Activated T-helper 17 cell treated with anti-CD3 and anti-CD28 coated beads, Interleukin-2, amount 50 U/mL, for 72 hours (primary cell): ENCODE measurements around the gene RETREG2. TPM values are rescaled to one million over a fixed set of nuclear protein-coding genes. Genes with fewer than 3 reads are reported as not detected.

Experiments used
- ATAC-seq: fragments of 150-1000 bp; cut with Tn5 transposase; replicated peaks from 2 replicates; pipeline ENCODE4 v1.10.0; 2021; ENCODE audit warnings: mild to moderate bottlenecking, moderate library complexity
- H3K27ac Mint-ChIP-seq: one replicate; pipeline ENCODE4 v1.8.0; 2022; ENCODE audit warnings: mixed read lengths
- H3K27me3 Mint-ChIP-seq: one replicate; pipeline ENCODE4 v1.8.0; 2022; ENCODE audit warnings: mixed read lengths
- H3K36me3 Mint-ChIP-seq: one replicate; pipeline ENCODE4 v1.8.0; 2022; ENCODE audit warnings: low read depth, mild to moderate bottlenecking, mixed read lengths
- H3K4me1 Mint-ChIP-seq: one replicate; pipeline ENCODE4 v1.8.0; 2022; ENCODE audit warnings: mixed read lengths
- H3K4me3 Mint-ChIP-seq: one replicate; pipeline ENCODE4 v1.8.0; 2022; ENCODE audit warnings: mild to moderate bottlenecking, mixed read lengths
- H3K9me3 Mint-ChIP-seq: one replicate; pipeline ENCODE4 v1.8.0; 2022; ENCODE audit warnings: mixed read lengths
- total RNA-seq, 2 donors: library from RNA; stranded (reverse); gene quantifications; one replicate each; pipeline ENCODE4 v1.2.3, GENCODE V29; 2022

RETREG2 gene
- total RNA-seq, 2 donors from 2014 or later: 104 to 148 TPM

GRCh38 chr2:219160186-219161017 is 17.7 kb upstream of the RETREG2 start, which contains the start of gene NHEJ1:
Gene NHEJ1, minus strand, starts transcription at chr2:219160815. Its CDS starts 2,453 bp downstream, at chr2:219158362.
- ATAC-seq: peak; percentile 89
- Mint-ChIP-seq H3K9me3 (no peaks in the 10 kb centered on the region), H3K27ac (peak within 1 kb of the TSS; percentile 93), H3K4me1 (peaks cover 15% of the 10 kb centered on the region), H3K4me3 (peak within 1 kb of the TSS; percentile 84), H3K27me3 (no peaks in the 10 kb centered on the region), H3K36me3 (peaks cover 24% of the 10 kb centered on the region)

- no peaks in the 10 kb centered on the region for H3K9me3 Mint-ChIP-seq
- peak overlapping the region; percentile 84 for H3K4me3 Mint-ChIP-seq
- H3K27ac Mint-ChIP-seq: peak overlapping the region; percentile 93
- peaks cover 15% of the 10 kb centered on the region for H3K4me1 Mint-ChIP-seq
- H3K27me3 Mint-ChIP-seq: no peaks in the 10 kb centered on the region
- H3K36me3 Mint-ChIP-seq: peaks cover 22% of the 10 kb centered on the region
- no peak for ATAC-seq
These were observed 17.0 kb upstream of the RETREG2 start for GRCh38 chr2:219161097-219161496.

DNA sequence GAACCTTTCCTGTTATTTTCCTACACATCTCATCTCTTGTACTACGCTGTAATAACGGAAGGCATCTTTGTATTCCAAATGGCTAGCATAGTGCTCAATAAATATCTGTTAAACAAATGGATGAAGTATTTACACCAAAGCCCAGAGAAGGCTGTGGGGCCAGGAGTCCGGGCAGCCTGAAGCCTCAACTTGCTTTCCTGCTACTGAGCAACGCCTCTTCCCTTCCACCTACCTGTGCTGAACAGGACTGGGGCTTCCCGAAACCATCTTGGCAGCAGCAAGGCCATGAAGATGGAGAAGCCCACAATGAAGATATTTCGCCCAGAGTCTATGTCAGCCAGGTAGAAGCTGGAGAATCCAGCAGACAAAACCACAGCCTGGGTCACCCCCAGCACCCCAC is 14.9 kb upstream of the RETREG2 start:
- no peaks in the 10 kb centered on the region for H3K9me3 Mint-ChIP-seq
- peak overlapping the region; percentile 5 for H3K27ac Mint-ChIP-seq
- no peaks in the 10 kb centered on the region for H3K27me3 Mint-ChIP-seq
- no peak for ATAC-seq
- peaks cover 15% of the 10 kb centered on the region for H3K4me1 Mint-ChIP-seq
- H3K36me3 Mint-ChIP-seq: peaks cover 2% of the 10 kb centered on the region
- no peak overlapping the region for H3K4me3 Mint-ChIP-seq

GRCh38 chr2:219165058-219165911 is 12.8 kb upstream of the RETREG2 start:
- Mint-ChIP-seq H3K27ac (peak overlapping the region; percentile 7), H3K9me3 (no peaks in the 10 kb centered on the region), H3K36me3 (no peaks in the 10 kb centered on the region), H3K4me3 (no peak overlapping the region), H3K27me3 (no peaks in the 10 kb centered on the region), H3K4me1 (peaks cover 10% of the 10 kb centered on the region)
- ATAC-seq: no peak

DNA sequence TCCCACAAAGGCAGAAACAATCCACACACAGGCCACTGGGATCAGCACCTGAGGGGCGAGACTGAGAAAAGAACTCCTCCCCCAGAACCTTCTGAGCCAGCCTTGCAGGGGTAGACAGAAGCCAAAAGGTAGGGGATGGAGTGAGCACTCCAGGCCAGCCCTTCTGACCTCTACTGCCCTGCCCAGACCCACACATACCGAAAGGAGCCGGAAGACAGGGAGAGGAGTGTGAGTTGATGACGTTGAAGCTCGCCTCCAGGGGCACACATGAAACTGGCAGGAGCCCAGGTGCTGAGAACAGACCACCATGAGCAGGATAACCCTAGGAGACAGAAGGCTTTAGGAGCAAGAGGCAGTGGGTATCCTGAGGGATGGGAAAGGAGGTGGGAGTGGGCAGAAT is 10.1 kb upstream of the RETREG2 start:
- Mint-ChIP-seq H3K9me3 (no peaks in the 10 kb centered on the region), H3K27me3 (no peaks in the 10 kb centered on the region), H3K4me1 (no peaks in the 10 kb centered on the region), H3K36me3 (peaks cover 22% of the 10 kb centered on the region), H3K4me3 (no peak overlapping the region), H3K27ac (peak overlapping the region; percentile 56)
- ATAC-seq: no peak

- no peak for ATAC-seq
- Mint-ChIP-seq H3K4me3 (no peak overlapping the region), H3K4me1 (no peaks in the 10 kb centered on the region), H3K27me3 (no peaks in the 10 kb centered on the region), H3K36me3 (peaks cover 27% of the 10 kb centered on the region), H3K9me3 (no peaks in the 10 kb centered on the region), H3K27ac (peak overlapping the region; percentile 56)
These were observed 9.5 kb upstream of the RETREG2 start for GRCh38 chr2:219168526-219168925.

- H3K27ac Mint-ChIP-seq: no peak overlapping the region
- no peak overlapping the region for H3K4me3 Mint-ChIP-seq
- no peaks in the 10 kb centered on the region for H3K27me3 Mint-ChIP-seq
- peaks cover 2% of the 10 kb centered on the region for H3K4me1 Mint-ChIP-seq
- no peaks in the 10 kb centered on the region for H3K9me3 Mint-ChIP-seq
- ATAC-seq: no peak
- peaks cover 31% of the 10 kb centered on the region for H3K36me3 Mint-ChIP-seq
These were observed 9.1 kb upstream of the RETREG2 start for GRCh38 chr2:219168932-219169331.

GRCh38 chr2:219169930-219170654 is 8.0 kb upstream of the RETREG2 start, which contains the start of gene SLC23A3:
Gene SLC23A3, minus strand, starts transcription at chr2:219170029. Its CDS starts 45 bp downstream, at chr2:219169984.
- peak; percentile 40 for ATAC-seq
- Mint-ChIP-seq H3K9me3 (no peaks in the 10 kb centered on the region), H3K4me1 (peaks cover 11% of the 10 kb centered on the region), H3K4me3 (no peak within 1 kb of the TSS), H3K36me3 (peaks cover 43% of the 10 kb centered on the region), H3K27ac (no peak within 1 kb of the TSS), H3K27me3 (no peaks in the 10 kb centered on the region)

- Mint-ChIP-seq H3K4me3 (no peak overlapping the region), H3K9me3 (no peaks in the 10 kb centered on the region), H3K27me3 (no peaks in the 10 kb centered on the region), H3K36me3 (peaks cover 54% of the 10 kb centered on the region), H3K27ac (peak overlapping the region; percentile 55), H3K4me1 (peaks cover 11% of the 10 kb centered on the region)
- peak; percentile 48 for ATAC-seq
These were observed 6.8 kb upstream of the RETREG2 start for GRCh38 chr2:219171231-219171651.

GRCh38 chr2:219172231-219173154 is 5.6 kb upstream of the RETREG2 start:
- no peak overlapping the region for H3K4me3 Mint-ChIP-seq
- H3K27ac Mint-ChIP-seq: peak overlapping the region; percentile 63
- H3K36me3 Mint-ChIP-seq: peaks cover 61% of the 10 kb centered on the region
- peaks cover 11% of the 10 kb centered on the region for H3K4me1 Mint-ChIP-seq
- H3K27me3 Mint-ChIP-seq: no peaks in the 10 kb centered on the region
- ATAC-seq: no peak
- H3K9me3 Mint-ChIP-seq: no peaks in the 10 kb centered on the region

GRCh38 chr2:219173176-219173575 is 4.9 kb upstream of the RETREG2 start:
- H3K27ac Mint-ChIP-seq: peak overlapping the region; percentile 63

GRCh38 chr2:219174146-219174545 is 3.9 kb upstream of the RETREG2 start:
- no peak for ATAC-seq
- Mint-ChIP-seq H3K27ac (peak overlapping the region; percentile 82), H3K4me1 (peaks cover 13% of the 10 kb centered on the region), H3K27me3 (no peaks in the 10 kb centered on the region), H3K9me3 (no peaks in the 10 kb centered on the region), H3K4me3 (peak overlapping the region; percentile 99), H3K36me3 (peaks cover 72% of the 10 kb centered on the region)

More at GRCh38 chr2:219173176-219173575, 4.9 kb upstream of the RETREG2 start:
- no peak overlapping the region for H3K4me3 Mint-ChIP-seq
- H3K36me3 Mint-ChIP-seq: peaks cover 65% of the 10 kb centered on the region
- H3K9me3 Mint-ChIP-seq: no peaks in the 10 kb centered on the region
- no peaks in the 10 kb centered on the region for H3K27me3 Mint-ChIP-seq
- peaks cover 11% of the 10 kb centered on the region for H3K4me1 Mint-ChIP-seq
- no peak for ATAC-seq

DNA sequence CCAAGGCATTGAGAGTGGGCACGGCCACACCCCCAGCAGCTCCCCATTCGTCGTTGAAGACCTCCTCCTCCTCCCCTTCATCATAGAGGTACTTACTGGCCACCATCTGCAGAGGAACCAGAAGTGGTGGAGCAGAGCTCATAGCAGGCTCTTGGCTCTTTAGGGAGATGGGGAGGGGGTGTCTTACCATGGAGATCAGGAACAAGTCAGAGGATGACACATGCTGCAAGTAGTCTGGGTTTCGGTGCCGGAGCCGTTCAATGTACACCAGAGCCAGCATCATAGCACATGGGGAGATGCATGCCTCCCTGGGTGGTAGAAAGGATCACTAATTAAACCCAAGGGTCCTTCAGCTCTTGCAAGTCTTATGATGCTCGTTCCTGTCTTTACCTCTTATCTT is 3.3 kb upstream of the RETREG2 start:
- Mint-ChIP-seq H3K9me3 (no peaks in the 10 kb centered on the region), H3K27ac (peak overlapping the region; percentile 82), H3K4me1 (peaks cover 16% of the 10 kb centered on the region), H3K4me3 (peak overlapping the region; percentile 99), H3K36me3 (peaks cover 79% of the 10 kb centered on the region), H3K27me3 (no peaks in the 10 kb centered on the region)
- no peak for ATAC-seq
